HG02623 (cell line): Measurements from ENCODE around the gene MYOCOS.
"Not testable (repeated sequence)": the region's sequence is repeated elsewhere in the genome, so short reads cannot be mapped to it uniquely, and the experiment has no call there.

Source experiments
- ATAC-seq: cut with Tn5 transposase; IDR thresholded peaks from one replicate; pipeline ENCODE4 v1.9.1; 2021; ENCODE audit warnings: moderate library complexity; ENCODE audit not compliant: unreplicated experiment

MYOCOS gene

GRCh38 chr1:171656206-171656605 is 34.2 kb downstream of the MYOCOS start:
- ATAC-seq: not testable (repeated sequence)

GRCh38 chr1:171661076-171661650 is 39.1 kb downstream of the MYOCOS start:
- ATAC-seq: no peak

- ATAC-seq: no peak
Observed at GRCh38 chr1:171663036-171663853, 41.2 kb downstream of the MYOCOS start.

GRCh38 chr1:171663854-171664575 is 42.0 kb downstream of the MYOCOS start:
- no peak for ATAC-seq

DNA sequence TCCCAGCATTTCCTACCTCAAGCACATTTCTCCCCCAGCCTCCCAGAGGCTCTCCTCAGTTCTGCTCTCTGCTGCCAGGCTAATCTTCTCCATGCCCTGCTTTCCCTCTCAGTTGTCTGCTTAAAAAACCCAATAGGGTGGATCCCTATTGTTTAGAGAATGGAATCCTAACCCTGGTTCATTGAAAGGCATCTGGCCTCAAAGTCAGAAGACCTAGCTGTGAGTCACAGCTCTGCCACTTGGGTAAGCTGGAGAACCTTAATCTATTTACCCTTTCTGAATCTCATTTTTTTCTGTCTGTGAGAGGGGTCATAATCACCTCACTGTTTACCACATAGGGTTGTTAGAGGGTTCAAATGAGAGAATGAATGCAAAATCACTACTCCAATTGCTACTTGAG is 42.9 kb downstream of the MYOCOS start:
- ATAC-seq: no peak

DNA sequence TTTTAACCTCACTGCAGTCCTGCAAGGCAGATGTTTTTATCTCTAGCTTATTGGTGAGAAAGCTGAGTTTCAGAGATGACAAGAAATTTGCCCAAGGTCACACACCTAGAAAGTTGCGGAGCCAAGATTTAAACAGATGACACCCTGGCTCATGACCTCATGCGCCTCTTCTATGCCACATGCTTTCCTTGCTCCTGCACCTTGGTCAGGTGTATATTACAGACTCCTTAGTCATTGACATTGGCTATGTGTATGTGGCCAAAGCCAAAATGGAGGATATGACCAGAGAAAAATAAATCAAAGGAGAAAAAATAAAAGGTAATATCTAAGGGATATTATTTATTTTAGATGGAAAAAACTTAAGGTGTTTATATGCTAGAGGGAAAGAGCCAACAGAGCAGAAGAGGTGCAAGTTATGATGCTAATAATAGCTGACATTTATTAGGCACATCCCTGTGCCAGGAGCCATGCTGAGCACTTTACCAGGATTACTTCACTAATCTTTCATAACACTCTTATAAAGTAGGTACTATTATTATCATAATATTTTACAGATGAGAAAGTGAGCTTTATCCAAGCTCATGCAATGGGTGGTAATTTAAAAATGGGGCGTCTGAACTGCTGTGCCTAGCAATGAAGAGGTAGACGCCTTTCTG is 44.2 kb downstream of the MYOCOS start:
- no peak for ATAC-seq

DNA sequence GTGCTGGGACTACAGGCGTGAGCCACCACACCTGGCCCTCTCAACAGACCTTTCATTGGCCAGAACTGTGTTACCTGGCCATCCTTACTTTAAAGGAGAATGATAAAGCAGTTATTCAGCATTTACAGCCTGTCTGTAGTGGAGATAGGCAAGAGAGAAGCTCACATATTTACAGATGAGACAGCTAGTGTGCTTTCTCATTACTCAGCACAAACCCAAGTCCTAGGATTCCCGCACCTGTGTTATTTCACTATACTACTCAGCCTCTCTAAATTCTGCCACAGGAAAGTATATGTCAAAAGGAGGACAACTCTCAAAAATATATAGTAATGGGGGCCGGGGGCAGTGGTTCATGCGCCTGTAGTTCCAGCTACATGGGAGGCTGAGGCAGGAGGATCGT is 46.3 kb downstream of the MYOCOS start:
- ATAC-seq: no peak

GRCh38 chr1:171670739-171671138 is 48.7 kb downstream of the MYOCOS start:
- no peak for ATAC-seq

GRCh38 chr1:171674431-171675405 is 52.7 kb downstream of the MYOCOS start:
- ATAC-seq: no peak
